Activated T-cell treated with anti-CD3 and anti-CD28 coated beads for 24 hours (primary cell): Measurements from ENCODE around the gene PLSCR1.
"Not testable (repeated sequence)": the region's sequence is repeated elsewhere in the genome, so short reads cannot be mapped to it uniquely, and the experiment has no call there.

ENCODE experiments used
- DNase-seq: peaks from one replicate; pipeline ENCODE4 v3.0.0-alpha.2; 2020; ENCODE audit warnings: low read depth

PLSCR1 gene

DNA sequence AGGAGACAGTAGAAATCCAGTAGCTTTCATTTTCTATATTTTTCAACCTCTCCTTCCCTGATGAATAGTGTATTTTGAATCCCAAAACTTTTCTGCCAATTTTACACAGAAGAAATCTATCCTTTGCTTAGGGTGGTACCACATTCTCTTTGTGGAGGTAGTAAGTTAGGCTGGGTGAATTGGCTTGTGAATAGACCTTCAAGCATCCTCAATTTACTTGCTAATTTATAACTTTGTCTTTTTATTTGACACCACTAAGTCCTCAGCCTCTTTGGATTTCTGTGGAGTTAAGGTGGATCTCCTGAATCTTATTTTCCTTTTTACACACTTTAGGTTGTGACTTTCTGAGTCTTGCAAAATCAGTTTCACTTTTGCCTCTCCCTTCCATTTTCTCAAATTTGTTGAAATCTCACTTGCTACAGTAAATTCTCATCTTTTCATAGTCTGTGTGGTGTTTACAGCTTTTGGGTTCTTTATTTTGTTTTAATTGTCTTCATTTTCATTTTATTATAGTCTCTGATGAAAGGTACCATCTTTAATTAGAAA, 5.7 kb upstream of the PLSCR1 start:
- DNase-seq, result no peak

GRCh38 chr3:146547235-146547835, 2.9 kb upstream of the PLSCR1 start:
- no peak for DNase-seq

GRCh38 chr3:146546366-146546965, 2.1 kb upstream of the PLSCR1 start:
- DNase-seq, result no peak

DNA sequence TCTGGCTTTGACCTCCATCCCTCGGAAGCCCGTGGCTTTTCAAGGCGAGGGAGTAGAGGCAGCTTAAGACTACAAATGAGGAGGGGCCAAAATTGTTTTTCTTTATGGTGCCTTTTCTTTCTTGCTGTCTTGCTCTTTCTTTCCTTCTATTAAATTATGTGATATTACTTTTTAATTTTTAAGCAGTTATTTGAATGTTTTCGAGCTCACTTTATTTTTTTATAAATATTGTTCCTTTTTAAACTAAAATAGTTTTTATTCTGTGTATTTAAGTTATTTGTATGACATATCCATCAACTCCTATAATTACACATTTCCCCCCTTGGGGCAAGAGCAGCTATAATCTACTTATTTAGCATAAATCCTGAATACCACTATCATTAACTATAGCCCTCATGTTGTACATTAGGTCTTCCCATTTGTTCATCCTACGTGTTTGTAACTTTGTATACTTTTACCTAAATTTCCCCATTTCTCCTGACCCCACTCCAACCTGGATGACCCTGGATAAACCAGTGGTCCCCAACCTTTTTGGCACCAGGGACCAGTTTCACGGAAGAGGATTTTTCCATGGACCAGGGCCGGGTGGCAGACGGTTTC, 622 bp upstream of the PLSCR1 start:
- DNase-seq, result no peak

DNA sequence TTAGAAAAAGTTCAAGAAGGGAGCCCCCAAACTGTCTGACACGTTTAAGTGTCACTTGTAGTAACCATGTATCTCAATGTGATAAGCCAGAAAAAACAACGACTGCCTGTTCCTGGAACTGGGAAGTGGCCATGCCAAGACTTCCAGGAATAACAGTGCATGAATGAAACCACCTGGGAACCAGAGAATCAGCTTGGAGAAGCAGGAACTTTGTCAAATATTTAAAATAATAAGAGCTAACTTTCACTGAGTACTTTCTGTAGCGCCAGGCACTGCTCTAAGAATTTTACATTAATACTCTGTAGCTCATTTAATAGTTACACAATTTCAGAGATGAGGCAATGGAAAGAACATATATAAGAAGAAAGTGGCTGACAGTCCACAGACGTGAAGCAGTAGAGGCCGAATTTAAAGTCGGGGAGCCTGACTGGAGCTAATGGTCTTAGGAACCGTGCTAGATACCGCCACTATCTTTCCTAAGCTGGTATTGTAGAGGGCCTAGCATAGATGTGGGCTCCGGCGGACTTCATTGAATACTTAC, 876 bp downstream of the PLSCR1 start:
- no peak for DNase-seq

DNA sequence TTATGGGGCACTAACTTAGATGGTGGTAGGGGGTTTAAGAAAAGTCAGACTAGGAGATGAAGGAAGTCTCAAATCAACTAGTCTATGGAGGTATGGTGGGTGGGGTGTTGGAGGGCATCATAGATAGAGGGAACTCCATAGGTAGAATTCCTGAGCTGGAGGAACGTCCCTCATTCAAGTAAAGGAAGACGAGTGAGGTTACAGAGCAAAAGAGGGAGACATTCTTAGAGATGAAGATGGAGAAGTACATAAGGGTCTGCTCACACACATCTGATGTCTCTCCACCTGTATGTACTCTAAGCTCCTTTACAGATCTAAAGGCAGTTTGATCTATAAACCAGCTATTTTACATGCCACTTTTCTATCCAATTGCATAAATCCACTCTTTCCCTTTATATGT, 1.4 kb downstream of the PLSCR1 start:
- no peak for DNase-seq

DNA sequence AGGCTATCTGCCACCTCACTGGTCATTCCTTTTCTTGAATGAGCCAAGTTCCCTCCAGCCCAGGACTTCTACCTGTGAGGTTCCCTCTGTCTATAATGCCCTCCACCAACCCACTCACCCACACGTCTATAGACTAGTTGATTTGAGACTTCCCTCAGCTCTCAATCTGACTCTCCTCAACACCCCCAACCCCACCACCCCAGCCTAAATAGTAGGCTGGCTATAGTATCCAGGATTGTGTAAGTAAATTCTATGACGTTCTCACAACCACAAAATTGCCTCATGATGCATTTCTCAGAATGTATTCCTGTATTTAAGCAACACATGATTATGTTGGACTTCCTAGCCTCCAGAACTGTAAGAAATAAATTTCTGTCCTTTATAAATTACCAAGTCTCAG, 2.2 kb downstream of the PLSCR1 start:
- DNase-seq, result no peak

DNA sequence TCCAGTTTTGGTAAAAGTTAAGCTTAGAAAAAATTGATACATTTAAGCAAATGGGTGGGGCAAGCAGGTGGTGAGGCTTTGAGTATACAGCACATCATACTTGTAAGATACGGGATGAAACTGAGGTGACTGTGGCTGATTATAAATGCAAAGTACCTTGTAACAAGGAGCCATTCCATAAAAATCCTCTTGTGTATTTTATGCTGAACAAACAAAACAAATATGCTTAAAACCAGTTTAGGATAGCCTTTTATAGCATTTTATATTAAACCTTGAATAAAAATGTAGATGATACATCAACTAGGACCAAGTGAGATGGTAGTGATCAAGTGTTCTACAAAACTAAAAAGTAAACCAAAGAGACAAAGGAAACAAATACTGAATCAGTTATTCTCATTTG, 3.4 kb downstream of the PLSCR1 start:
- DNase-seq, result no peak

- DNase-seq, result no peak
Observed at GRCh38 chr3:146540236-146540635, 4.2 kb downstream of the PLSCR1 start.

DNA sequence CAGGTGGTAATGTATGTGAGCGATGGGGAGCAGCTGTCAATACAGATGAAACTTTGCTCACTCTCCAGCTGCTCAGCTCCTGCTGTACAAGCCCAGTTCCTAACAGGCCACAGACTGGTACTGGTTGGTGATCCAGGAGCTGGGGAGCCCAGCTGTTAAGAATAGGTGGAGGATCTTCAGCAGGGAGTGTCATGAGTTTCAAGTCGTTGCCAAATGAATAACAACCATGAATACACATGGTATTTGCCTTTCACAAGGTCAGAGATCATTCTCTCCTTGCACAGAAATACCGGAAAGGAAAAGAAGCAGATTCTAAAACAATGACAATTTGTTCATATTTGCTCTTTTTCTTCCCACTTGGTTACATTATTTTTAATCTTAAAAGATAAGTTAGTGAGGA, 5.1 kb downstream of the PLSCR1 start:
- no peak for DNase-seq

- DNase-seq, result no peak
Observed at GRCh38 chr3:146537603-146538002, 6.8 kb downstream of the PLSCR1 start.

GRCh38 chr3:146536681-146537080, 7.7 kb downstream of the PLSCR1 start:
- no peak for DNase-seq

GRCh38 chr3:146532406-146532805, 12.0 kb downstream of the PLSCR1 start:
- DNase-seq, result no peak

GRCh38 chr3:146530609-146531008, 13.8 kb downstream of the PLSCR1 start:
- no peak for DNase-seq

DNA sequence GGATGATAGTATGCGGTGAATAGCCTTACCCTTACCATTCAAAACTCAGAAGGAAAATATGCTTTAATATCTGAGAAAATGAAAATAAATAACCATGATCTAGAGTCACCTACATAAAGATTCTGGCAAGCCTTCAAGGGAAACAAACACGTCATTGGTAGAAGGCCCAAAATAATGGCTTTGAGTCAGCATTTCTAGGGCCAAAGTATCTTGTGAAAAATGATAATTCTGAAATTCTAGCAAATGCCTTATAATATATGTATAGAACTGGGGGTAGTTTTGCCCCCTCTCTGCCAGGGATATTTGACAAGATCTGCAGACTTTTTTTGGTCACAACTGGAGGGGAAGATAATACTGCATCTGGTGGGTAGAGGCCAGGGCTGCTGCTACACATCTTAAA, 15.4 kb downstream of the PLSCR1 start:
- no peak for DNase-seq

DNA sequence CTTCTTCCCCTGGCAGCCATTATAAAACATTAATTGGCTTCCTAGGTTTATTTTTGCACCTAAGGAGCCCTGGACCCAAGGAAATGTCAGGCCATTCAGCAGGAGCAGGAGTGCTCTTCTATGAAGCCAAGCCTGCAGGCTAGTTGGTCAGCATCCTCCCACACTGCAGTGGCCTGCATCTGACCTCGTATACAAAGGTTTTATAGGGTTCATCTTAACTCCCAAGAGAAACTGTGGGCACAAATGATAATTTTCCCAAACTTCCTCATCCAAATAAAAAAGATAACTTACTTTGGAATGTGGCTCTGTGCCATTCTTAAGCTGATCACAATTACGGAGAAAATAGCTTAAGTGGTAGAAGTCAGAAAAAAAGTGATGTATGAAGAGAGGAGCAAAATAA, 19.4 kb downstream of the PLSCR1 start:
- no peak for DNase-seq

- no peak for DNase-seq
Observed at GRCh38 chr3:146523531-146523930, 20.9 kb downstream of the PLSCR1 start.

- DNase-seq, result not testable (repeated sequence)
Observed at GRCh38 chr3:146522174-146523158, 21.9 kb downstream of the PLSCR1 start.

DNA sequence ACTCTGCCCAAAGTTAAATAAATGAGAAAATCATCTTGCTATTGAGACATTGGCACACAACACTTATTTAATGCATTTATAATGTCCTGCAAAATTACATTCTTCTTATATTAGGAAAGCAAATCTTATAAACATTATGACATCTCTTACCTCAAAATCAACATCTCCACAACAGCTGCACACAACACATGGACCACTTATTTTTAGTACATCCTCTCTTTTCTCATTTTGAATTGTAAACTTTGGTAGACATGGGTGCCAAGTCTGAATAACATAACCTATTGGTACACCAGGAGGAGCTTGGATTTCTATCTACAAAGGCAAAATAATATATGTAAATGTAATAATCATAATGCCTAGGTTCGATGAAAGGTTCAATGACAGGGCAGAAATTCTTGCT, 23.0 kb downstream of the PLSCR1 start:
- DNase-seq, result no peak

DNA sequence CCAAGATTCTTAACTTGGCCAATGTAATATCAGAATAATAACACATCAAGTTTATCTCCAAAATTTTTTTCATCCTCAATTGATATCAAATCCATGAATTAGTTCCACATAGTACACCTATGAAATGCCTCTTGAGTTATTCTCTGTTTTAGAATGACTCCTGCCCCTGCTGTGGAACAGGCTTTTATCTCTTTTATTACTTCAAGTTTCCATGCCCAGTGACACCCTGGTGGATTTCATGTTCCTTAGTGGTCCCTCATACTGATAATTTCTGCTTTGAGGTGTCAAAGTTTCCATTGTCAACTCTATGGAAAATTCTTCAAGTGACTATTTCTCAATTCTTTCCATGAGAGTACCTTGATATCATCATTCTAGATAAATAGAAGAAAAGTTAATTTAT, 24.6 kb downstream of the PLSCR1 start:
- no peak for DNase-seq

DNA sequence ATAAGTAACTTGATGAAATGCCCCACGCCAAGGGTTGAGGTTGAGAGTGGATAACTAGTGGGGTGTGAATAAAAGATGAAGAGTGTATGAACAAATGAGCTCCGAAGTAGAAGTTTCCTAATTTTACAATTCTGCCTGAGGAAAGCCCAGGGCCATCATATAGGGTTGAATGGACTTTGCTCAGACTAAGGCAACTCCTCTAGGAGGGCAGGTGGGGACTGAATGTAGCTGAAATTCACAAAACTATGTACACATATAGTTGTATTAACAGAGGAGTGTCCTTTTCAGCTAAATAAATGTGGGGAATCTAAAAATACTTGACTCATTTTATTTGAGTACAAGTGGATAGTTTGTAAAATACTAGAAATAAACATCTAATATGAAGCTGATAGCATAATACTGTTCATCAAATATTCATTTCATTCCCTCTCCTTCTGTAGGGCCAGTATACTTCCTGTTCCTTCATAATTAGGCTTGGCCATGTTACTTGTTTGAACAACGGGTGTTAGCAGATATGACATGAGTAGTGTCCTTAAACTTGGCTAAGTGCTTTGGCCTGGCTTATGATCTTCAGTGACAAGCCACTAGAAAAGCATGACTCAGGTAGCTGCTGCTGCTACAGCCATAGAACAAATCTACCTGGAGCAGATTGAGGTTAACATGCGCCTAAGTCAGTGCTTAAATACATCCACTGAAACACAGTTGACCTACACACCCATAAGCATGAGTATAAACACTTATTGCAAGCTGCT, 26.5 kb downstream of the PLSCR1 start:
- no peak for DNase-seq
